Gastrocnemius medialis (tissue), 4 donors: ENCODE measurements around the gene PPP1R9B. TPM values are rescaled to one million over a fixed set of nuclear protein-coding genes. Genes with fewer than 3 reads are reported as not detected.

ENCODE experiments used
- ATAC-seq, 2 donors: fragments of 150-250 bp; one replicate each; pipeline ENCODE4 v1.9.1; 2016
- DNase-seq, 2 donors: peaks; one replicate each; pipeline ENCODE4 v3.0.0-alpha.2; 2019
- H3K27ac ChIP-seq, 4 donors: fragments of 200-600 bp; sonication (generic); 1 replicate in 1 of 4; 2 replicates in 3 of 4; pipeline ENCODE4 v1.5.1; 2016 to 2018; ENCODE audit warnings: mild to moderate bottlenecking in 2 of 4, moderate library complexity in 1 of 4
- H3K27me3 ChIP-seq, 3 donors: fragments of 200-600 bp; sonication (generic) in 2 of 3; 1 replicate in 1 of 3; 2 replicates in 2 of 3; pipeline versions ENCODE4 v1.5.1 to v1.6.0; 2016 to 2019; ENCODE audit warnings: mild to moderate bottlenecking in 1 of 3, moderate library complexity in 1 of 3
- H3K36me3 ChIP-seq, 2 donors: fragments of 200-600 bp; sonication (generic) in 1 of 2; one replicate each; pipeline ENCODE4 v1.5.1; 2017 to 2018
- H3K4me1 ChIP-seq, 2 donors: fragments of 200-600 bp; sonication (generic) in 1 of 2; one replicate each; pipeline ENCODE4 v1.5.1; 2016 to 2017; ENCODE audit warnings: mild to moderate bottlenecking in 2 of 2
- H3K4me3 ChIP-seq, 4 donors: fragments of 200-600 bp; sonication (generic) in 3 of 4; 1 replicate in 1 of 4; 2 replicates in 3 of 4; pipeline ENCODE4 v1.5.1; 2016 to 2019; ENCODE audit warnings: mild to moderate bottlenecking in 2 of 4
- H3K9me3 ChIP-seq, 3 donors: fragments of 200-600 bp; sonication (generic) in 2 of 3; 1 replicate in 1 of 3; 2 replicates in 2 of 3; pipeline ENCODE4 v1.5.1; 2016 to 2019
- POLR2A ChIP-seq, 2 donors: fragments of 450-650 bp; IDR thresholded peaks; one replicate each; pipeline ENCODE4 v1.6.1; 2017; ENCODE audit warnings: antibody characterized with exemption in 2 of 2, mild to moderate bottlenecking in 2 of 2, moderate library complexity in 2 of 2
- in situ Hi-C, 4 donors: fragments of 200-750 bp; cut with MboI; loops; one replicate each; pipeline versions ENCODE4 v1.15.0 to v1.8.0; 2017; ENCODE audit warnings: low sequenced_read_pairs in 4 of 4
- intact Hi-C: fragments of 100-400 bp; cut with DNase I; formaldehyde crosslinking; loops from one replicate; pipeline ENCODE4 v1.15.1; 2023; ENCODE audit warnings: low total_unique reads
- total RNA-seq, 4 donors: library from RNA; depleted of rRNA; stranded (reverse); fragments of >200 nt; gene quantifications; one replicate each; pipeline versions ENCODE4 v1.1.0 to v1.2.3, GENCODE V29; 2016
- TF ChIP-seq, protein P1 (sequence below), 5 experiments: fragments of 450-650 bp in 3 of 5; fragments of 200-600 bp in 2 of 5; sonication (generic) in 2 of 5; IDR thresholded peaks in 4 of 5; conservative IDR thresholded peaks in 1 of 5; 1 replicate in 4 of 5; 2 replicates in 1 of 5; pipeline ENCODE4 v1.5.1; 2016 to 2019; ENCODE audit warnings: antibody characterized with exemption in 5 of 5, mild to moderate bottlenecking in 3 of 5, moderate library complexity in 3 of 5

Gene PPP1R9B, protein sequence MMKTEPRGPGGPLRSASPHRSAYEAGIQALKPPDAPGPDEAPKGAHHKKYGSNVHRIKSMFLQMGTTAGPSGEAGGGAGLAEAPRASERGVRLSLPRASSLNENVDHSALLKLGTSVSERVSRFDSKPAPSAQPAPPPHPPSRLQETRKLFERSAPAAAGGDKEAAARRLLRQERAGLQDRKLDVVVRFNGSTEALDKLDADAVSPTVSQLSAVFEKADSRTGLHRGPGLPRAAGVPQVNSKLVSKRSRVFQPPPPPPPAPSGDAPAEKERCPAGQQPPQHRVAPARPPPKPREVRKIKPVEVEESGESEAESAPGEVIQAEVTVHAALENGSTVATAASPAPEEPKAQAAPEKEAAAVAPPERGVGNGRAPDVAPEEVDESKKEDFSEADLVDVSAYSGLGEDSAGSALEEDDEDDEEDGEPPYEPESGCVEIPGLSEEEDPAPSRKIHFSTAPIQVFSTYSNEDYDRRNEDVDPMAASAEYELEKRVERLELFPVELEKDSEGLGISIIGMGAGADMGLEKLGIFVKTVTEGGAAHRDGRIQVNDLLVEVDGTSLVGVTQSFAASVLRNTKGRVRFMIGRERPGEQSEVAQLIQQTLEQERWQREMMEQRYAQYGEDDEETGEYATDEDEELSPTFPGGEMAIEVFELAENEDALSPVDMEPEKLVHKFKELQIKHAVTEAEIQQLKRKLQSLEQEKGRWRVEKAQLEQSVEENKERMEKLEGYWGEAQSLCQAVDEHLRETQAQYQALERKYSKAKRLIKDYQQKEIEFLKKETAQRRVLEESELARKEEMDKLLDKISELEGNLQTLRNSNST
- 10 to 100 TPM in 2 of 4 donors, 1 to 10 TPM in 2; 4.7 to 18.8 (median 11.0) TPM for total RNA-seq

DNA sequence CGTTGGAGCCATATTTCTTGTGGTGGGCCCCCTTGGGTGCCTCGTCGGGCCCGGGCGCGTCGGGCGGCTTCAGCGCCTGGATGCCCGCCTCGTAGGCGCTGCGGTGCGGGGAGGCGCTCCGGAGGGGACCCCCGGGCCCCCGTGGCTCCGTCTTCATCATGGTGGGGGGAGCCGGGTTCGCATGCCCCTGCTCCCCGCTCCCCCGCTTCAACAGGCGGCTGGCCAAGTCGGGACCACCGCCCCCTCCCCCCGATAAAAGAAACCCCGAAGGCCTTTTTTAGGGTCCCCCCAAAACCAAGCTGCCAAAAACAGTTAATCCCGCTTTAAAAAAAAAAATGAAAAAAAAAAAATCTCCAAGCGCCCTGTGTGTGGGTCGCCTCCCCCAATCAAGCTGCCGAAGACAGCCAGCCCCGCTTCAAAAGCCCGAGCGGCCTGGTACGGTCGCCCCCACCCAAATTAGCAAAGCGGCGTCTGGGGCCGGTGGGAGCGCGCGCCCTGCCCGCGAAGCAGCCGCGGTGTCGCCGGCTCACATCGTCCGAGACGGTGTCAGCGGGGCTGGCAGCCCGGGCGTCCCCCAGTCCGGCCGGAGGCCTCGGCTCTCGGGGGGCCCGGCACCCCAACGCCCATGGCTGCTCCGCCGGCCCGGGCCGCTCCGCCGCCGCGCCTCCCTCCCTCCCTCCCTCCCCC lies at the start of gene PPP1R9B:
PPP1R9B (minus strand) TSS at position 324 of the 687 bp plus-strand sequence; CDS start at position 160, 164 bp downstream.
- no peaks in the 10 kb centered on the region for H3K36me3 ChIP-seq
- intact Hi-C loops (no loop called here), in situ Hi-C loops (no loop called here)
- H3K27ac ChIP-seq, result peak within 1 kb of the TSS; percentile 85 to 93 (median 91)
- ATAC-seq, result peak; percentile 21 to 22
- no peaks in the 10 kb centered on the region for H3K27me3 ChIP-seq
- H3K4me3 ChIP-seq, result peak within 1 kb of the TSS; percentile 76 to 95 (median 84)
- no peaks in the 10 kb centered on the region for H3K9me3 ChIP-seq
- TF ChIP-seq, protein P1, sequence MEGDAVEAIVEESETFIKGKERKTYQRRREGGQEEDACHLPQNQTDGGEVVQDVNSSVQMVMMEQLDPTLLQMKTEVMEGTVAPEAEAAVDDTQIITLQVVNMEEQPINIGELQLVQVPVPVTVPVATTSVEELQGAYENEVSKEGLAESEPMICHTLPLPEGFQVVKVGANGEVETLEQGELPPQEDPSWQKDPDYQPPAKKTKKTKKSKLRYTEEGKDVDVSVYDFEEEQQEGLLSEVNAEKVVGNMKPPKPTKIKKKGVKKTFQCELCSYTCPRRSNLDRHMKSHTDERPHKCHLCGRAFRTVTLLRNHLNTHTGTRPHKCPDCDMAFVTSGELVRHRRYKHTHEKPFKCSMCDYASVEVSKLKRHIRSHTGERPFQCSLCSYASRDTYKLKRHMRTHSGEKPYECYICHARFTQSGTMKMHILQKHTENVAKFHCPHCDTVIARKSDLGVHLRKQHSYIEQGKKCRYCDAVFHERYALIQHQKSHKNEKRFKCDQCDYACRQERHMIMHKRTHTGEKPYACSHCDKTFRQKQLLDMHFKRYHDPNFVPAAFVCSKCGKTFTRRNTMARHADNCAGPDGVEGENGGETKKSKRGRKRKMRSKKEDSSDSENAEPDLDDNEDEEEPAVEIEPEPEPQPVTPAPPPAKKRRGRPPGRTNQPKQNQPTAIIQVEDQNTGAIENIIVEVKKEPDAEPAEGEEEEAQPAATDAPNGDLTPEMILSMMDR (IDR thresholded peaks at IDR 0.05 in 4 of 5, conservative IDR thresholded peaks at IDR 0.05 in 1 of 5), result no peak
- TF ChIP-seq POLR2A (IDR thresholded peaks at IDR 0.05), result peak; percentile 64 to 77
- no peak for DNase-seq
- peaks cover 60 to 71% of the 10 kb centered on the region in 2 donors for H3K4me1 ChIP-seq

- ATAC-seq, result peak; percentile 46 to 55
- peak overlapping the region; percentile 60 to 76 (median 63) for H3K27ac ChIP-seq
- no peaks in the 10 kb centered on the region for H3K36me3 ChIP-seq
- peaks cover 0 to 8% of the 10 kb centered on the region in 2 donors for H3K4me1 ChIP-seq
- no peaks in the 10 kb centered on the region for H3K9me3 ChIP-seq
- in situ Hi-C loops, result loop anchor here in 1 of 4 donors (5.0 kb wide), 1 partner anchor 72 kb away; the partner anchor contains the start of gene TMEM92
- intact Hi-C loops, result loop anchor here (1.0 kb wide), 2 partner anchors 73 to 97 kb away; no protein-coding TSS in a partner anchor
- H3K27me3 ChIP-seq, result peaks cover 13 to 22% (median 17%) of the 10 kb centered on the region in 3 donors
- H3K4me3 ChIP-seq, result peak overlapping the region; percentile 50 to 74 (median 60)
- DNase-seq, result peak; percentile 63 to 78
- TF ChIP-seq POLR2A (IDR thresholded peaks at IDR 0.05), result no peak
- TF ChIP-seq, protein P1 (IDR thresholded peaks at IDR 0.05 in 4 of 5, conservative IDR thresholded peaks at IDR 0.05 in 1 of 5), result no peak
Measured at GRCh38 chr17:50199803-50200456, 49.5 kb upstream of the PPP1R9B start.

- peaks cover 0 to 8% of the 10 kb centered on the region in 2 donors for H3K4me1 ChIP-seq
- no peak for DNase-seq
- peaks cover 13 to 22% (median 17%) of the 10 kb centered on the region in 3 donors for H3K27me3 ChIP-seq
- TF ChIP-seq, protein P1 (IDR thresholded peaks at IDR 0.05 in 4 of 5, conservative IDR thresholded peaks at IDR 0.05 in 1 of 5), result no peak
- TF ChIP-seq POLR2A (IDR thresholded peaks at IDR 0.05), result no peak
- H3K9me3 ChIP-seq, result no peaks in the 10 kb centered on the region
- intact Hi-C loops (no loop called here), in situ Hi-C loops (no loop called here)
- H3K36me3 ChIP-seq, result no peaks in the 10 kb centered on the region
- no peak overlapping the region for H3K4me3 ChIP-seq
- ATAC-seq, result no peak
- H3K27ac ChIP-seq, result peak overlapping the region in 1 of 4 donors; percentile 76
Measured at GRCh38 chr17:50199211-50199802, 48.8 kb upstream of the PPP1R9B start.
